GM12874 (cell line): ENCODE measurements around the gene MATN1.

ENCODE experiments used
- TF ChIP-seq, protein P1 (sequence below): IDR thresholded peaks from 2 replicates; pipeline ENCODE4 v1.5.1; 2011; ENCODE audit warnings: low read depth, mild to moderate bottlenecking, control low read depth, low read length, moderate library complexity; ENCODE audit not compliant: insufficient read depth

Gene MATN1

DNA sequence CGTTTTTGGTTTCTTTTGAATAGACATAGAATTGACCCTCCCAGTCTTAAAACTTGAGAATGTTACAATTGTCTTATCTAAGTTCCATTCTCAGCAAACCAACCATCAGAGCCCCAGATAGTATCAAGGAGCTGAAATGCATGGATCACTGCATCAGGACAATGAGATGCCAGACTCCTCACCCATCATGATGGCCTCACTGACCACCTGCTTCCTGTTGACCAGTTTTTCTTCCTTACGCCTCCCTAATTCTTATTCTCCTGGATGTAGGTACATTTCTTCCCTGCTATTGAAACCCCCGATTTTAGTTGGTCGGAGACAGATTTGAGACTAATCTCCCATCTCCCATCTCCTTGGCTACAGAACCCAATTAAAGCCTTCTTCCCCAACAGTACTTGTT, 17.7 kb downstream of the MATN1 start:
- TF ChIP-seq, protein P1, sequence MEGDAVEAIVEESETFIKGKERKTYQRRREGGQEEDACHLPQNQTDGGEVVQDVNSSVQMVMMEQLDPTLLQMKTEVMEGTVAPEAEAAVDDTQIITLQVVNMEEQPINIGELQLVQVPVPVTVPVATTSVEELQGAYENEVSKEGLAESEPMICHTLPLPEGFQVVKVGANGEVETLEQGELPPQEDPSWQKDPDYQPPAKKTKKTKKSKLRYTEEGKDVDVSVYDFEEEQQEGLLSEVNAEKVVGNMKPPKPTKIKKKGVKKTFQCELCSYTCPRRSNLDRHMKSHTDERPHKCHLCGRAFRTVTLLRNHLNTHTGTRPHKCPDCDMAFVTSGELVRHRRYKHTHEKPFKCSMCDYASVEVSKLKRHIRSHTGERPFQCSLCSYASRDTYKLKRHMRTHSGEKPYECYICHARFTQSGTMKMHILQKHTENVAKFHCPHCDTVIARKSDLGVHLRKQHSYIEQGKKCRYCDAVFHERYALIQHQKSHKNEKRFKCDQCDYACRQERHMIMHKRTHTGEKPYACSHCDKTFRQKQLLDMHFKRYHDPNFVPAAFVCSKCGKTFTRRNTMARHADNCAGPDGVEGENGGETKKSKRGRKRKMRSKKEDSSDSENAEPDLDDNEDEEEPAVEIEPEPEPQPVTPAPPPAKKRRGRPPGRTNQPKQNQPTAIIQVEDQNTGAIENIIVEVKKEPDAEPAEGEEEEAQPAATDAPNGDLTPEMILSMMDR, result no peak

DNA sequence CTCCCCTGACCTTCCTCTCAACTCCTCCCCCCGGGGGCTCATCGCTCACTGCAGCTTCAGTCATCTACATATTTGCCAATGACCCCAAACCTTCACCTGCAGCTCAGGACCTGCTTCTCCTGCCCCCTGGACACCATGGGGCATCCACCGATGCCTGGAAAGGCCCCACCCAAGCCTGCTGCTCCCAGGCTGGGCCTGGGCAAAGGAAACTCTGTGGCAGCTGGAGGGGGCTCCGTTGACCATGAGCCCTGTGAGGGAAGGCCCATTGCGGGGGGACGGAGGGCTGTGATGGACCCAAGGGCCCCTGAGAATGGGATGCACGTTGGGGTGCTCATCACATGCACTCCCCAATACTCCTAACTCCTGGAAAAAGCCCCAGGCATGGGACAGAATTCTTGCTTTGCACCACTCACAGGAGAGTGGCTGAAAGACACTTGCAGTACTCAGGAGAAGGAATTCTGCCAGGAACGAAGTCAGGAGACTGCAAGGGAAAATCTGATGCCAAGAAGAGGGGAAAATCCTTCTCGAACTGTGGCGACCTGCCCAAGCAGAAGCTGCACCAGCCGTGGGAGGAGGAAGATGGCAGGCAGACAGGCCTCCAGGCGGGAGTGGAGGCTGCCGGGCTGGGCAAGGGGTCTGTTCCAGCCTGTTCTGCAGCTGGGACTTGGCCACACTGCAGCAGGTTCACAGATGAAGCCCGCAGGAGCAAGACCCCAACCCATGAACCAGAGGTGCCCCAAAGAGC, 18.4 kb downstream of the MATN1 start:
- TF ChIP-seq, protein P1, result no peak

DNA sequence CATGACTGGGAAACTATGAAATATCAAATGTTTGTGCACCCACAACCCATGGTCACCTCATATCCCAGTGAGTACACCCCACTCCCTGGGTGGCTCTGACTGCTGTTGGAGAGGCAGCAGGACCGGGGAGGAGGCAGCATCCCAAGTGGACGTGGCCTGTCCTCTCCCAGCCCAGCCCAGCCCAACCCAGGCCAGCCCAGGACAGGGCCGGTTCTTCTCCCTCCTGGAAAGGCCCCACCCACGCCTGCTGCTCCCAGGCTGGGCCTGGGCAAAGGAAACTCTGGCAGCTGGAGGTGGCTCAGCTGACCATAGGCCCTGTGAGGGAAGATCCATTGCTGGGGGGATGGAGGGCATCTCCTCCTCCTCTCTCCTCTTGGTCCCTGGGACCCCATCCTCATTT, 19.1 kb downstream of the MATN1 start:
- TF ChIP-seq, protein P1, result no peak

DNA sequence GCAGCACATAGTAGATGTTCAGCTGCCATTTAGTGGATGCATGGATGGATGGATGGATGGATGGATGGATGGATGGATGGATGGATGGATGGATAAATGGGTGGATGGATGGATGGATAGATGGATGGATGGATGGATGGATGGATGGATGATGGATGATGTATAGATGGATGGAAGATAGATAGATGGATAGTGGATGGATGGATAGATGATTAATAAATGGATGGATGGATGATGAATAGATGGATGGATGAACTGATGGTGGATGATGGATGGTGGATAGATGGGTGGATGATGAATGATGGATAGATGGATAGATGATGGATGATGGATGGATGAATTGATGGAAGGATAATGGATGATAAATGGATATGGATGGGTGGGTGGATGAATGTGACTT, 20.6 kb downstream of the MATN1 start:
- TF ChIP-seq, protein P1, result no peak

DNA sequence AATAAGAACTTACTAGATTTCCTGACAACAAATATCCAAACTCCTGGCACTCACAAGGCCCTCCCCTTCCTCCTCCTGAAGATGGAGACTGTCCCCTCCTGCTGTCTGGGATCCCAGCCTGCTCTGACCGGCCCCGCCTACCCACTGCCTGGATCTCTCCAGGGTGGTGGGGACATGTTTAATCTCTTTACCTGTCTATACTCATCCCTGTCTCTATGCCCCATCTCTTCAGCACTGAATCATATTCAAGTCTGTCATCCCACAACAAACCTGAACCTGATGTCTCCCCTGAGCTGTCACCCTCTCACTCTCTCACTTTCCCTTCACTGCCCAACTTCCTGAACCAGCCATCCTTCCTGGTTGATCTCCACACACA, 22.1 kb downstream of the MATN1 start:
- TF ChIP-seq, protein P1, result no peak

DNA sequence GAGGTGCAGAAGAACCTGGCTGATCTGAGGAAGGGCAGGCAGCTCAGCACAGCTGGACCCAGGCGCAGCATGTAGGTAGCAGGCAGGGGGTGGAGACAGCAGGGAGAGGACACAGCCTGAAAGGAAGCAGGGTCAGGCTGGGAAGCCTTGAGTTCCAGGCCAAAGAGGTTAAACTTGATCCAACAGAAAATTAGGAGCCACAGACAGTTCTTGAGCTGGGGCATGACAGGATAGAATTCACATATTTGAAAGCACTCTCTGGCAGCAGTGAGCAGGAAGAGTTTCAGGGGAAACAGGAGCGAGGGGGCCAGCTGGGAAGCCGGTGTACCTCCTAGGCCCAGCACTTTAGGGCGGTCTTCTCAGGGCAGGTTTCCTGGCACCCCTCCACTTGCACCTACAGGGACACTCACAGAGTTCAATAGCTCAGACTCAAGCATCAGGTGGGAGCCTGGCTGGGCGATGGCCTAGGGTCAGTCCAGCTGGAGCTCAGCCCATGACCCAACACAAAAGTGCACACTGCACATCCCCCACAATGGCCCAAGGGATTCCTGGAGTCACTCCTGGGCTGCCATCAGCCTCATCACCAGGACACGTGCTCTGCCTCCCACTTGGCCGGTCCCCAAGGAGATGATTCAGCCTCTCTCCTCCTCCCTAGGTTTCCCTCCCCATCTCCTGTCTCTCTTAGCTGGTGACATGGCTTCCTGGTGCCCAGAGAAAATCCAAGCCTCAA, 22.7 kb downstream of the MATN1 start:
- TF ChIP-seq, protein P1, result no peak

DNA sequence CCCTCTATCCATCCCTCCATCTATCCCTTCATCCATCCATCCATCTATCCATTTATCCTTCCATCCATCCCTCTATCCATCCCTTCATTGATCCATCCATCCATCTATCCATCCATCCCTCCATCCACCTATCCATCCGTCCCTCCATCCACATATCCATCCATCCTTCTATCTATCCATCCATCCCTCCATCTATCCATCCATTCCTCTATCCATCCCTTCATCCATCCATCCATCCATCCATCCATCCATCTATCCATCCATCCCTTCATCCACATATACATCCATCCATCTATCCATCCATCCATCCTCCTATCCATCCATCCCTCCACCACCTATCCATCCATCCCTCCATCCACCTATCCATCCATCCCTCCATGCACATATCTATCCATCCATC, 23.6 kb downstream of the MATN1 start:
- TF ChIP-seq, protein P1, result no peak
